ENCODE measurements around the gene CERS6. TPM values are rescaled to one million over a fixed set of nuclear protein-coding genes. Genes with fewer than 3 reads are reported as not detected.

Gene CERS6
- total RNA-seq, 4 donors from 2014 or later, result 53.7 to 78.3 (median 63.8) TPM

DNA sequence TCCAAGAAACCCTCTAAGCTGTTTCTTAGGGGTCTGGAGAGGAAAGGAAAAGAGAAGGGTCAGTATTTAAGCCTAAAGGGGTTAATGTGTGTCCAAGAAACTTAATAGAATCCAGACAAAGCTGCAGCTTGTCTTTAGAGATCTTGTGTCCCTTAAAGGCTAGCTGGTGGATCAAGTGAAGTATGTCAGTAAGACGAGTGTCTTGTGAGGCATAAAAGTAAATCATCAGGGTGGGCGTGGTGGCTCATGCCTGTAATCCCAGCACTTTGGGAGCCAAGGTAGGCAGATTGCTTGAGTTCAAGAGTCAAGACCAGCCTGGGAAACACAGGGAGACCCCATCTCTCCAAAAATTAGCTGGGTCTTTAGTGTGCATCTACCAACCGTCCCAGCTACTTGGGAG is 47.8 kb downstream of the CERS6 start:
- no peak for DNase-seq (ENCODE audit: low spot score in 2 of 2)
- H3K4me3 ChIP-seq (ENCODE audit: low read depth, poor library complexity, severe bottlenecking), result no peak overlapping the region
- intact Hi-C loops (cut with DNase I; ENCODE audit: low total_unique reads), result no loop called here
- 79 to 84% methylated on average over 3 of the region's 3 CpGs for WGBS, 2 donors
- TF ChIP-seq, protein P1, sequence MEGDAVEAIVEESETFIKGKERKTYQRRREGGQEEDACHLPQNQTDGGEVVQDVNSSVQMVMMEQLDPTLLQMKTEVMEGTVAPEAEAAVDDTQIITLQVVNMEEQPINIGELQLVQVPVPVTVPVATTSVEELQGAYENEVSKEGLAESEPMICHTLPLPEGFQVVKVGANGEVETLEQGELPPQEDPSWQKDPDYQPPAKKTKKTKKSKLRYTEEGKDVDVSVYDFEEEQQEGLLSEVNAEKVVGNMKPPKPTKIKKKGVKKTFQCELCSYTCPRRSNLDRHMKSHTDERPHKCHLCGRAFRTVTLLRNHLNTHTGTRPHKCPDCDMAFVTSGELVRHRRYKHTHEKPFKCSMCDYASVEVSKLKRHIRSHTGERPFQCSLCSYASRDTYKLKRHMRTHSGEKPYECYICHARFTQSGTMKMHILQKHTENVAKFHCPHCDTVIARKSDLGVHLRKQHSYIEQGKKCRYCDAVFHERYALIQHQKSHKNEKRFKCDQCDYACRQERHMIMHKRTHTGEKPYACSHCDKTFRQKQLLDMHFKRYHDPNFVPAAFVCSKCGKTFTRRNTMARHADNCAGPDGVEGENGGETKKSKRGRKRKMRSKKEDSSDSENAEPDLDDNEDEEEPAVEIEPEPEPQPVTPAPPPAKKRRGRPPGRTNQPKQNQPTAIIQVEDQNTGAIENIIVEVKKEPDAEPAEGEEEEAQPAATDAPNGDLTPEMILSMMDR (IDR thresholded peaks at IDR 0.05), result no peak
- TF ChIP-seq POLR2A (IDR thresholded peaks at IDR 0.05), result no peak

DNA sequence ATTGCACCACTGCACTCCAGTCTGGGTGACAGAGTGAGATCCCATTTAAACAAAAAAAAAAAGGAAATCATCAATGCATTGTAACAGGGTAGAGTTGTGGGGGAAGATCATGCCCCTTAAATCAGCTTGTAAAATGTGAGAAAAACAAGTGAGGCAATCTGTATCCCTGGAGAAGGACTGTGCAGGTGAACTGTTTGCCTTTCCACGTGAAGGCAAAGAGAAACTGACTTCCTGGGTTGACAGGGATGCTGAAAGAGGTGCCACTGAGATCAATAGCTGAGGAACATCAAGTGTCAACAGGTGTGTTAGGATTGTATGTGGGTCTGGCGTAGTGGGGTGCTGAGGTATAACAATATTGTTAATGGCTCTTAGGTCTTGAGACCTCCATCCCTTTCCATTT is 48.3 kb downstream of the CERS6 start:
- H3K4me3 ChIP-seq (ENCODE audit: low read depth, poor library complexity, severe bottlenecking), result no peak overlapping the region
- intact Hi-C loops (cut with DNase I; ENCODE audit: low total_unique reads), result no loop called here
- TF ChIP-seq, protein P1 (IDR thresholded peaks at IDR 0.05), result no peak
- no peak for TF ChIP-seq POLR2A (IDR thresholded peaks at IDR 0.05)
- 90 to 91% methylated on average over 2 of the region's 2 CpGs for WGBS, 2 donors
- DNase-seq (ENCODE audit: low spot score in 2 of 2), result no peak

DNA sequence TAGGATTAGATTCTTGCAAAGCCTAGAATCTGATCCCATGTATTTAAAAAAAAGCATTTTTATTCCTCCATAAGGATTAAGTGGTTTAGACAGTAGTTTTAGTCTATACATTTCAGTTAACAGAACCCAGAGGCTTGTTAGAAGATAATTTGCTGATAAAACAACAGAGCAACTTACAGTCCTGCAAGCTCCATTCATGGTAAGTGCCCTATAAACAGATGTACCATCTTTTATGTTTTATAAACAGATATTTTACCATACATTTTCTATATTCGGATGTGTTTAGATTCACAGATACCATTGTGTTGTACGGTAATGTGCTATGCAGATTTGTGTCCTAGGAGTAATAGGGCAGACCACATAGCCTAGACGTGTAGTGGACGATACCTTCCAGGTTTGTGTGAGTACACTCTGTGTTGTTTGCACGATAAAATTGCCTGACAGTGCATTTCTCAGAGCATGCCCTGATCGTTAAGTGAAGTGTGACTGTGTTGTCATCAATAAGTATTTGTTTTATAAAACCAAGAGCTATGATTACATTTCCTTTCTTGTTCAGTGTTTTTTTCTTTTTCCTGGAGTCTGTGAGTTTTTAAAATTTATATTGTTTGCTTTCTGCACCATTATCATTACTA is 54.2 kb downstream of the CERS6 start:
- WGBS, 2 donors, result 92 to 95% methylated on average over 6 of the region's 6 CpGs
- intact Hi-C loops (cut with DNase I; ENCODE audit: low total_unique reads), result no loop called here
- TF ChIP-seq, protein P1 (IDR thresholded peaks at IDR 0.05), result no peak
- no peak for TF ChIP-seq POLR2A (IDR thresholded peaks at IDR 0.05)
- no peak overlapping the region for H3K4me3 ChIP-seq (ENCODE audit: low read depth, poor library complexity, severe bottlenecking)
- DNase-seq (ENCODE audit: low spot score in 2 of 2), result no peak

DNA sequence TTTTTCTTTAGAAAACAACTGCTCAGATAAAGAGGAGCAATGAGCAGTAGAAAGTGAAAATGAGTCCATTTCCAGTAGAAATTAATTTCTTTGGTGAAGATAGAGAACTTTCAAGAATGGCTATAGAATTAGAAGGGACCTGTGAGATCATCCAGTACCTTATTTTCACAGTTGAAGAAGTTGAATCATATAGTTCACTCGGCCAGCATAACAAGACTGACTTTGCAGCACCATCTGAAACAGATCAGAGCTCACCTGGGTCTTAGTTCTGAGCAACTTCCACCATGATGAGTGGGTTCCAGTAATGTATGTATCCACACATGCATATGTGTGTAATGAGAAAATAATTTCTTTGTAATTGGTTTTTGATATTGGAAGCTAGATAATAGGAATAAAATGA is 58.6 kb downstream of the CERS6 start:
- DNase-seq (ENCODE audit: low spot score in 2 of 2), result no peak
- intact Hi-C loops (cut with DNase I; ENCODE audit: low total_unique reads), result no loop called here
- TF ChIP-seq, protein P1 (IDR thresholded peaks at IDR 0.05), result no peak
- no peak for TF ChIP-seq POLR2A (IDR thresholded peaks at IDR 0.05)
- H3K4me3 ChIP-seq (ENCODE audit: low read depth, poor library complexity, severe bottlenecking), result no peak overlapping the region
- WGBS, 2 donors, result 52 to 53% methylated on average over 1 of the region's 1 CpG

DNA sequence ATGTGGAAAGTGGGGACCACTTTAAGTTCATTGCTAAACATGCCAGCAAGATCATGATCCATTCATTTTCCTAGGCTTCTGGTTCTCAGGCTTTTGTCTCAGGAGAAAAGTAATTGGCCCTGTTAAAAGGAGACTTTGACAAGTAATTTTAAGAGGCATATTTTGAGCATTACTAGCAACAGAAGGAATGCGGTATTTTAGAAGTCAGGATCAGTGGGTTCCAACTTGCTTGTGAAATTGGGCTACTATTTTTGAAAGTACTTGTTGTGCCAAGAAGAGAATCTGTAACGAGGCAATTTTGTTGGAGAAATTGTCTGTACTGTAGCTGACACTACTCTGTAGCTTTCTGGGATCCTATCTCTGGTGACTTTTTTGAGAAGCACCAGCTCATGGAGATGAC is 59.4 kb downstream of the CERS6 start:
- WGBS, 2 donors, result 26 to 39% methylated on average over 2 of the region's 2 CpGs
- intact Hi-C loops (cut with DNase I; ENCODE audit: low total_unique reads), result no loop called here
- no peak for DNase-seq (ENCODE audit: low spot score in 2 of 2)
- TF ChIP-seq POLR2A (IDR thresholded peaks at IDR 0.05), result no peak
- TF ChIP-seq, protein P1 (IDR thresholded peaks at IDR 0.05), result no peak
- no peak overlapping the region for H3K4me3 ChIP-seq (ENCODE audit: low read depth, poor library complexity, severe bottlenecking)

DNA sequence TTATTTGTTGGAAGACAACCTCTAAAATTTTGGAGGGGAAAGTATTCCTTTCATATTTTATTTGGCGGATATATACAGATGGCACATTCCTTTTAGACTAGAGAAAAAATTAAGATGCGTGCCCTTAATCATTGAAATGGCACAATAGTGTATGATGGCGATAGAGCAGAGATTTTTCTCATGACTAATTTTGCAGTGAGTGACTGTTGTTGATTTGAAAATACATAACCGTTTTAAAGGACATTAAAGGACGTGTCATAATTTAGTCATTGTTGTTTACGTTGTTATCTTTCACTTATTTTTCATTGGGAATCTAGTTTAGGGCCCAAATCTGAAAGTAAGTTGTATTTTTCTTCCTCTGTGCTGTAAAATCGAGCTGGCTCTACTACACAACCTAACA is 61.7 kb downstream of the CERS6 start:
- no peak overlapping the region for H3K4me3 ChIP-seq (ENCODE audit: low read depth, poor library complexity, severe bottlenecking)
- WGBS, 2 donors, result 65 to 75% methylated on average over 7 of the region's 7 CpGs
- no peak for DNase-seq (ENCODE audit: low spot score in 2 of 2)
- intact Hi-C loops (cut with DNase I; ENCODE audit: low total_unique reads), result no loop called here
- TF ChIP-seq, protein P1 (IDR thresholded peaks at IDR 0.05), result no peak
- no peak for TF ChIP-seq POLR2A (IDR thresholded peaks at IDR 0.05)
